Right atrium auricular region (tissue), 2 donors: ENCODE data around the gene STOML1. TPM values are rescaled to one million over a fixed set of nuclear protein-coding genes. Genes with fewer than 3 reads are reported as not detected.

Experiments
- DNase-seq: peaks from one replicate; pipeline ENCODE4 v3.0.0-alpha.2; 2019; ENCODE audit warnings: low spot score
- H3K27ac ChIP-seq, 2 donors: fragments of 200-600 bp; sonication (generic); 1 replicate in 1 of 2; 2 replicates in 1 of 2; pipeline ENCODE4 v1.5.1; 2016 to 2019
- H3K27me3 ChIP-seq, 2 donors: fragments of 200-600 bp; sonication (generic); one replicate each; pipeline versions ENCODE4 v1.5.1 to v1.6.0; 2017 to 2019
- H3K36me3 ChIP-seq: fragments of 200-600 bp; sonication (generic); one replicate; pipeline ENCODE4 v1.5.1; 2016
- H3K4me1 ChIP-seq, 2 donors: fragments of 200-600 bp; sonication (generic); one replicate each; pipeline versions ENCODE4 v1.5.1 to v1.6.0; 2017 to 2019
- H3K4me3 ChIP-seq, 2 donors: fragments of 200-600 bp; sonication (generic); 1 replicate in 1 of 2; 2 replicates in 1 of 2; pipeline ENCODE4 v1.5.1; 2017 to 2019; ENCODE audit warnings: mild to moderate bottlenecking in 1 of 2, moderate library complexity in 1 of 2
- H3K9me3 ChIP-seq, 2 donors: fragments of 200-600 bp; sonication (generic); one replicate each; pipeline ENCODE4 v1.5.1; 2019
- CTCF ChIP-seq, 2 donors: fragments of 200-600 bp; sonication (generic); IDR thresholded peaks; one replicate each; pipeline ENCODE4 v1.5.1; 2019; ENCODE audit warnings: antibody characterized with exemption in 2 of 2
- total RNA-seq, 2 donors: library from RNA; depleted of rRNA; stranded (reverse); fragments of >200 nt; gene quantifications; one replicate each; pipeline ENCODE4 v1.1.0, GENCODE V29; 2016

The STOML1 gene
- total RNA-seq, 2 donors from 2014 or later = 11.8 to 23.5 TPM

- no peaks in the 10 kb centered on the region for H3K27me3 ChIP-seq
- peaks cover 0 to 34% of the 10 kb centered on the region in 2 donors for H3K4me1 ChIP-seq
- no peak for TF ChIP-seq CTCF (IDR thresholded peaks at IDR 0.05)
- no peak overlapping the region for H3K27ac ChIP-seq
- no peaks in the 10 kb centered on the region for H3K9me3 ChIP-seq
- H3K4me3 ChIP-seq = no peak overlapping the region
- peaks cover 63% of the 10 kb centered on the region for H3K36me3 ChIP-seq
- DNase-seq = no peak
These were observed 42.2 kb upstream of the STOML1 start for GRCh38 chr15:74034206-74034755.

- H3K36me3 ChIP-seq = peaks cover 69% of the 10 kb centered on the region
- no peak for TF ChIP-seq CTCF (IDR thresholded peaks at IDR 0.05)
- H3K27me3 ChIP-seq = no peaks in the 10 kb centered on the region
- no peak for DNase-seq
- H3K4me3 ChIP-seq = no peak overlapping the region
- H3K4me1 ChIP-seq = peaks cover 0 to 22% of the 10 kb centered on the region in 2 donors
- no peaks in the 10 kb centered on the region for H3K9me3 ChIP-seq
- no peak overlapping the region for H3K27ac ChIP-seq
These were observed 40.8 kb upstream of the STOML1 start for GRCh38 chr15:74032606-74033561.

- Histone ChIP-seq H3K27me3 (no peaks in the 10 kb centered on the region), H3K4me3 (no peak overlapping the region), H3K36me3 (peaks cover 74% of the 10 kb centered on the region), H3K4me1 (peaks cover 0 to 25% of the 10 kb centered on the region in 2 donors), H3K9me3 (no peaks in the 10 kb centered on the region), H3K27ac (no peak overlapping the region)
- no peak for DNase-seq
- no peak for TF ChIP-seq CTCF (IDR thresholded peaks at IDR 0.05)
These were observed 40.0 kb upstream of the STOML1 start for GRCh38 chr15:74032046-74032445.

- Histone ChIP-seq H3K27ac (no peak overlapping the region), H3K4me1 (peaks cover 0 to 35% of the 10 kb centered on the region in 2 donors), H3K27me3 (no peaks in the 10 kb centered on the region), H3K9me3 (no peaks in the 10 kb centered on the region), H3K4me3 (no peak overlapping the region), H3K36me3 (peaks cover 74% of the 10 kb centered on the region)
- no peak for TF ChIP-seq CTCF (IDR thresholded peaks at IDR 0.05)
- DNase-seq = no peak
These were observed 36.6 kb upstream of the STOML1 start for GRCh38 chr15:74028646-74029045.

- Histone ChIP-seq H3K36me3 (peaks cover 75% of the 10 kb centered on the region), H3K4me1 (peaks cover 0 to 27% of the 10 kb centered on the region in 2 donors), H3K27ac (no peak overlapping the region), H3K9me3 (no peaks in the 10 kb centered on the region), H3K27me3 (no peaks in the 10 kb centered on the region), H3K4me3 (no peak overlapping the region)
- TF ChIP-seq CTCF (IDR thresholded peaks at IDR 0.05) = no peak
- no peak for DNase-seq
These were observed 35.6 kb upstream of the STOML1 start for GRCh38 chr15:74027688-74028087.
